ENCODE results near the gene KIAA0232.

DNA sequence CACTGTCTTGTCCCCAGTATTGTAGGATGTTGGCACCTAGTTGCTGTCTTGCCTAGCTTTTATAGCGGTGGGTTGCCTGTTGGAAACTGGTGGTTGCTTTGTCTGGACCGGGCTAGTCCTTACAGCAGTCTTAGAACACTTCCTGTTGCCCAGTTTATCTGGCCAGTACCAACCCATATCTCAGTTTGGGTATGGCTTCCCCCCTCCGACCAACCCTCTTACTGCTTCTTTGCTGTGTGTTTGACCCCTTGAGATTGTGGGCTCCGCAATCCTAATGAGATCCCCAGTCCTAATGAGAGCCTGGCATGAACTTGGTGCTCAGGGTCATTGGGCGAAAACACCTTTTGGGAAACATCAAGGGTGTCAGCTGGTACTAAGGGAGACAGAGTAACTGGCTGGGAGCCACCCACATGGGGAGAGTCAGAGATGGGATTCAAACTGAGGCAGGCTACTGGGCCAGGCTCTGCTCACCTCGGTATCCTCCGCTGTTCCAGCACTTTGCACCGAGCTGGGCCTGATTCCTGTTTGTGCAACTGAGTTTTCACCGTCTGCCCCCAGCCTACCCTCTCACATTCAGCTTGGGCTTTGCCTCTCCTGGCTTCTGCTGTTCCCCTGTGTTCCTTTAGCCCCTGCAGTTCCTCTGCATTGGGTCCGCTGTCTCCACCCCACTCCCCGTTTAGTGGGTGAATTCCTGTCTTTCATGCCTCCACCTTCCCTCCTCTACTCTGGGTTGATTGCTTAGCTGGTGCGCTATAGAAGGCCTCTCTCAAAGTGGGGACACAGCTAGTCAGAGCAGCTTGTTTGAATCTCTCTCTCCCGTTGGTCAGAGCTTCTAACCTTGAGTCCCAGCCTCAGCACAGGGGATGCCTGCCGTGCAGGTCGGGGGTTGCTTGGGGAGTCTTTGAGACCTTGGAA lies 128.7 kb downstream of the KIAA0232 start:
- TF ChIP-seq, protein P1, sequence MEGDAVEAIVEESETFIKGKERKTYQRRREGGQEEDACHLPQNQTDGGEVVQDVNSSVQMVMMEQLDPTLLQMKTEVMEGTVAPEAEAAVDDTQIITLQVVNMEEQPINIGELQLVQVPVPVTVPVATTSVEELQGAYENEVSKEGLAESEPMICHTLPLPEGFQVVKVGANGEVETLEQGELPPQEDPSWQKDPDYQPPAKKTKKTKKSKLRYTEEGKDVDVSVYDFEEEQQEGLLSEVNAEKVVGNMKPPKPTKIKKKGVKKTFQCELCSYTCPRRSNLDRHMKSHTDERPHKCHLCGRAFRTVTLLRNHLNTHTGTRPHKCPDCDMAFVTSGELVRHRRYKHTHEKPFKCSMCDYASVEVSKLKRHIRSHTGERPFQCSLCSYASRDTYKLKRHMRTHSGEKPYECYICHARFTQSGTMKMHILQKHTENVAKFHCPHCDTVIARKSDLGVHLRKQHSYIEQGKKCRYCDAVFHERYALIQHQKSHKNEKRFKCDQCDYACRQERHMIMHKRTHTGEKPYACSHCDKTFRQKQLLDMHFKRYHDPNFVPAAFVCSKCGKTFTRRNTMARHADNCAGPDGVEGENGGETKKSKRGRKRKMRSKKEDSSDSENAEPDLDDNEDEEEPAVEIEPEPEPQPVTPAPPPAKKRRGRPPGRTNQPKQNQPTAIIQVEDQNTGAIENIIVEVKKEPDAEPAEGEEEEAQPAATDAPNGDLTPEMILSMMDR (IDR thresholded peaks at IDR 0.05), result no peak
- TF ChIP-seq POLR2A (IDR thresholded peaks at IDR 0.05), result no peak
